Activated CD8-positive, alpha-beta T cell treated with anti-CD3 and anti-CD28 coated beads for 36 hours (primary cell): Measurements from ENCODE around the gene SNAPIN. TPM values are rescaled to one million over a fixed set of nuclear protein-coding genes. Genes with fewer than 3 reads are reported as not detected.

Experiments
- ATAC-seq: fragments of 200-7000 bp; cut with Tn5 transposase; one replicate; pipeline ENCODE4 v1.10.0; 2021; ENCODE audit warnings: mild to moderate bottlenecking, moderate library complexity
- CTCF ChIA-PET: fragments of 350-600 bp; sonication (Branson Sonifier 250); formaldehyde crosslinking; loops from one replicate; lab custom pipeline; 2021; ENCODE audit warnings: antibody characterized with exemption; lab: Charles Lee
- POLR2A ChIA-PET: fragments of 350-600 bp; sonication (Branson Sonifier 250); formaldehyde crosslinking; loops from one replicate; lab custom pipeline; 2021; ENCODE audit warnings: antibody characterized with exemption; lab: Charles Lee
- DNase-seq: peaks from one replicate; pipeline ENCODE4 v3.0.0-alpha.2; 2020
- H3K27ac Mint-ChIP-seq: one replicate; pipeline ENCODE4 v1.8.0; 2021; ENCODE audit warnings: mild to moderate bottlenecking, mixed read lengths
- H3K27me3 Mint-ChIP-seq: one replicate; pipeline ENCODE4 v1.8.0; 2021; ENCODE audit warnings: mixed read lengths
- H3K36me3 Mint-ChIP-seq: one replicate; pipeline ENCODE4 v1.8.0; 2021; ENCODE audit warnings: low read depth, mixed read lengths
- H3K4me1 Mint-ChIP-seq: one replicate; pipeline ENCODE4 v1.8.0; 2021; ENCODE audit warnings: low read depth, mixed read lengths
- H3K4me3 Mint-ChIP-seq: one replicate; pipeline ENCODE4 v1.8.0; 2021; ENCODE audit warnings: mild to moderate bottlenecking, moderate library complexity, mixed read lengths
- H3K9me3 Mint-ChIP-seq: one replicate; pipeline ENCODE4 v1.8.0; 2021; ENCODE audit warnings: mixed read lengths
- intact Hi-C: fragments of 100-400 bp; cut with micrococcal nuclease; formaldehyde crosslinking; loops from one replicate; pipeline ENCODE4 v1.10.0; 2022
- total RNA-seq, 2 experiments: library from RNA; stranded (reverse); gene quantifications; one replicate each; pipeline ENCODE4 v1.2.3, GENCODE V29; 2021
- TF ChIP-seq, protein P1 (sequence below): fragments of 200-600 bp; IDR thresholded peaks from one replicate; pipeline ENCODE4 v1.8.0; 2022; ENCODE audit warnings: antibody characterized with exemption, mild to moderate bottlenecking

Gene SNAPIN
- total RNA-seq, 2 experiments from 2014 or later, result 25.7 to 27.3 TPM

DNA sequence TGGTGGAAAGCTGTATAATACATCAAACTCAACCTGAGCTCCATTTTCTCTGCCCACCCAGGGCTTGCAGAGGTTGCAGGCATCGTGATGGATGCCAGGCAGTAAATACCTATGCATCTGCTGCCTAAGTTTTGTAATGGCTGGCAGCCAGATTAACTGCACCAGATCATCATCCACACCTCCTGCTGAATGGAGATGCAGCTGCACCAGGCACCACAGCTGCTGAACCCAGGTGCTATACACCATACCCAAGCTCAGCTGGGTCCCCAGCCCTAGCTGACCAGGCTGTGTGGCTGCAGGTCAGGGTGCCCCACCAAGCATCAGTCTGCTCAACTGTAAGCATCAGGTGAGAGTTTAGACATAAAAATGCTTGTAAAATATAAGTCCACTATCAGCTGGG is 6.7 kb upstream of the SNAPIN start:
- no peak for DNase-seq
- TF ChIP-seq, protein P1, sequence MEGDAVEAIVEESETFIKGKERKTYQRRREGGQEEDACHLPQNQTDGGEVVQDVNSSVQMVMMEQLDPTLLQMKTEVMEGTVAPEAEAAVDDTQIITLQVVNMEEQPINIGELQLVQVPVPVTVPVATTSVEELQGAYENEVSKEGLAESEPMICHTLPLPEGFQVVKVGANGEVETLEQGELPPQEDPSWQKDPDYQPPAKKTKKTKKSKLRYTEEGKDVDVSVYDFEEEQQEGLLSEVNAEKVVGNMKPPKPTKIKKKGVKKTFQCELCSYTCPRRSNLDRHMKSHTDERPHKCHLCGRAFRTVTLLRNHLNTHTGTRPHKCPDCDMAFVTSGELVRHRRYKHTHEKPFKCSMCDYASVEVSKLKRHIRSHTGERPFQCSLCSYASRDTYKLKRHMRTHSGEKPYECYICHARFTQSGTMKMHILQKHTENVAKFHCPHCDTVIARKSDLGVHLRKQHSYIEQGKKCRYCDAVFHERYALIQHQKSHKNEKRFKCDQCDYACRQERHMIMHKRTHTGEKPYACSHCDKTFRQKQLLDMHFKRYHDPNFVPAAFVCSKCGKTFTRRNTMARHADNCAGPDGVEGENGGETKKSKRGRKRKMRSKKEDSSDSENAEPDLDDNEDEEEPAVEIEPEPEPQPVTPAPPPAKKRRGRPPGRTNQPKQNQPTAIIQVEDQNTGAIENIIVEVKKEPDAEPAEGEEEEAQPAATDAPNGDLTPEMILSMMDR, result no peak
- ChIA-PET CTCF (interaction anchor here (1.0 to 1.2 kb wide), 6 partner anchors 12 to 141 kb away, joined by 3 to 8 read pairs (median 3); no protein-coding TSS in a partner anchor), POLR2A (interaction anchor here (1.0 to 7.7 kb wide), 4 partner anchors 8 to 18 kb away, joined by 4 to 72 read pairs (median 9); partner anchors contain the start of gene CHTOP)
- Mint-ChIP-seq H3K27me3 (no peaks in the 10 kb centered on the region), H3K27ac (no peak overlapping the region), H3K9me3 (no peaks in the 10 kb centered on the region), H3K4me1 (peaks cover 28% of the 10 kb centered on the region), H3K36me3 (peaks cover 12% of the 10 kb centered on the region), H3K4me3 (no peak overlapping the region)
- no peak for ATAC-seq
- intact Hi-C loops, result no loop called here

DNA sequence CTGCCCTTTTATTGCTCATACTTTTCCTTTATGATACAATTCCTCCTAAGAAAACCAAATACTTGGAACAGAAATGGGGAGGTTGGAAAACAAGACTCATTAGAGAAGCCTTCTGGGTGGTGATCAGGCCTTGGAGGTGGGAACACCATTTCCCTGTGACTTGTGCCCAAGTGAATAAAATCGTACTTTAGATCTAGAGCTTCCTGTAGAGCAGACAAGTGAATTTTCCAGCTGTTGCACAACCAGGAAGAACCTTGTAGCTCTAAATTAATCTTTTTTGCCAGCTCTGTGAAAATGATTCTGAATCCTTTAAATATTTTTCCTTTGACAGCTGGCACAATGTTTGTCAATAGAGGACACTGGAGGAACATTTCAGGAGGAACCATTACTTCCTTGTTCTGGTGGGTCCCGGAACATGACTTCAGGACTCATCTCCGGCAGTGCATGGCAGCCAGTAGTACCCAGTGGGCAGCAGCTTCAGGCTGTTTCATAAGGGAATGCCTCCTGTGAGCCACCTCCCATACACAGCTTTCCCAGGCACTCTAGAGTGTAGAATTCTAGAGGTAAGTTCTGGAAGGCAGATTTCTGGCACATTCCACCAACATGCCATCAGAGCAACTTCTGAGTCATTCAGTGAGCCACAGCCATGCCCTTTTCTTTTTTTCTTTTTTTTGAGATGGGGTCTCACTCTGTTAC is 5.5 kb upstream of the SNAPIN start:
- ATAC-seq, result no peak
- TF ChIP-seq, protein P1, result no peak

DNA sequence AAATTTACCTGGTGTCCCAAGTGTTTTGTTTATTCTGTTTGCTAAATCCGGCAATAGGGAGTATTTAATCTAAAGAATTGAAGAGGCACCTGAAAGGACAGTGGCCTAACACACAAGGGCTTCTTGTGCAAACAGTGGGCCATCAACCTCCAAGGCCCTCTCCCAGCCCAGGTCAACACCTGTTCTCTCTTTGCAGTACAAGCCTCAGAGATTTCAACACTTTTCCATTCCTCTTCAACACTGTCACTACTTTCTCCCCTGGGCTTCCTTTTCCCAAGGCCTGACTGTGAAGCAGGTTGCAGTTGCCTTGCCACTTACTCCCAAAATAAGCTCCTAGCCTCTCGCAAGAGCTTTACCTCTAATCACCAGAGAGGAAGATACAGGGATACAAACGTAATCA is 3.2 kb upstream of the SNAPIN start:
- DNase-seq, result no peak
- POLR2A ChIA-PET, result interaction anchor here (1.7 kb wide), 1 partner anchor 21 kb away, joined by 4 read pairs; the partner anchor contains the start of gene CHTOP
- intact Hi-C loops, result no loop called here
- Mint-ChIP-seq H3K4me1 (peaks cover 10% of the 10 kb centered on the region), H3K36me3 (no peaks in the 10 kb centered on the region), H3K27ac (no peak overlapping the region), H3K27me3 (no peaks in the 10 kb centered on the region), H3K4me3 (no peak overlapping the region), H3K9me3 (no peaks in the 10 kb centered on the region)
- TF ChIP-seq, protein P1, result no peak
- no peak for ATAC-seq
- CTCF ChIA-PET, result interaction anchor here (0.6 to 0.8 kb wide), 2 partner anchors 11 to 94 kb away, joined by 3 read pairs; no protein-coding TSS in a partner anchor

More for the DNA sequence above, 5.5 kb upstream of the SNAPIN start:
- Mint-ChIP-seq H3K9me3 (no peaks in the 10 kb centered on the region), H3K4me1 (peaks cover 19% of the 10 kb centered on the region), H3K27ac (no peak overlapping the region), H3K27me3 (no peaks in the 10 kb centered on the region), H3K36me3 (peaks cover 3% of the 10 kb centered on the region), H3K4me3 (no peak overlapping the region)
- DNase-seq, result no peak
- ChIA-PET CTCF (interaction anchor here (1.1 to 1.2 kb wide), 2 partner anchors 13 to 15 kb away, joined by 3 to 4 read pairs; no protein-coding TSS in a partner anchor), POLR2A (interaction anchor here (0.6 to 7.7 kb wide), 6 partner anchors 9 to 513 kb away, joined by 3 to 72 read pairs (median 4); no protein-coding TSS in a partner anchor)
- intact Hi-C loops, result no loop called here

DNA sequence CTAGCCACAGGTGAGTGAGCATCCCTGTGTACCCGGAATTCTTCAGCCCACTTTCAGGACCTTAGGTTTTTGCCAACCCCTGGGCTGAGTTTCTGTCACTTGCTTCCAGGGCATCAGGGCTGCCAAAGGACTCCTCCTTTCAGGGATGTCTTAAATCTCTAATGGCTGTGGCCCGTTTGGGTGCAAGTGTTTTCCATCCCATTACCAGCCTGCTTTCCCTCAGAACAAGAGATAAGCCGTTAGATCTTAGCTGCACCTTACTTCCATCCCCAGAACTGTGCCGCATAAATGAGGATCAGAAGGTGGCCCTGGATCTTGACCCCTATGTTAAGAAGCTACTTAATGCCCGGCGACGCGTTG is 652 bp downstream of the SNAPIN start:
- DNase-seq, result no peak
- CTCF ChIA-PET, result interaction anchor here (0.8 to 2.1 kb wide), 6 partner anchors 10 to 149 kb away, joined by 3 to 8 read pairs (median 4); partner anchors contain the start of gene CHTOP
- no peak for ATAC-seq
- TF ChIP-seq, protein P1, result no peak
- Mint-ChIP-seq H3K36me3 (peaks cover 29% of the 10 kb centered on the region), H3K4me3 (peak overlapping the region; percentile 98), H3K27ac (peak overlapping the region; percentile 96), H3K4me1 (peaks cover 12% of the 10 kb centered on the region), H3K9me3 (no peaks in the 10 kb centered on the region), H3K27me3 (no peaks in the 10 kb centered on the region)
- intact Hi-C loops, result no loop called here
- POLR2A ChIA-PET, result interaction anchor here (0.8 to 5.6 kb wide), 7 partner anchors 9 to 126 kb away, joined by 3 to 44 read pairs (median 9); partner anchors contain the start of genes CHTOP and ILF2
